ENCODE measurements around the gene POLDIP2. TPM values are rescaled to one million over a fixed set of nuclear protein-coding genes. Genes with fewer than 3 reads are reported as not detected.

POLDIP2 gene
- total RNA-seq, 1 donor from 2014 or later = 27.2 TPM

- DNase-seq (ENCODE audit: low spot score) = no peak
Measured at GRCh38 chr17:28317099-28317965, 40.0 kb downstream of the POLDIP2 start.

- no peak for DNase-seq (ENCODE audit: low spot score)
Measured at GRCh38 chr17:28315846-28316705, 41.3 kb downstream of the POLDIP2 start.

- no peak for DNase-seq (ENCODE audit: low spot score)
Measured at GRCh38 chr17:28313841-28314240, 43.5 kb downstream of the POLDIP2 start.

- DNase-seq (ENCODE audit: low spot score) = no peak
Measured at GRCh38 chr17:28306954-28307401, 50.3 kb downstream of the POLDIP2 start.

DNA sequence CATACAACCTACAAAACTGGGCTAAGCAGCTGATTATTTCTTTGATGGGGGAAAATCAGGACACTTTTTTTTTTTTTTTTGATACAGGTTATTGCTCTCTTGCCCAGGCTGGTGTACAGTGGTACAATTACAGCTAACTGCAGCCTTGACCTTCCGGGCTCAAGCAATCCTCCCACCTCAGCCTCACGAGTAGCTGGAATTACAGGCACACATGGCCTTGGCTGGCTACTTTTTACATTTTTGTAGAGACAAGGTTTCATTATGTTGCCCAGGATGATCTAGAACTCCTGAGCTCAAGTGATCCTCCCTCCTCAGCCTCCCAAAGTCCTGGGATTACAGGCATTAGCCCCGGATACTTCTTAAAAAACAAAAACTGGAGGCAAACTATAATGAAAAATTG lies 58.9 kb downstream of the POLDIP2 start:
- DNase-seq (ENCODE audit: low spot score) = no peak

Other genes starting within 250 kb of the POLDIP2 start
- gene TMEM97, start 38.3 kb downstream of the POLDIP2 start, total RNA-seq (ENCODE audit: insufficient read depth, low replicate concordance) = 20.9 TPM
- gene IFT20, start 22.1 kb downstream of the POLDIP2 start, total RNA-seq (ENCODE audit: insufficient read depth, low replicate concordance) = 85.0 TPM
- gene TNFAIP1, start 21.8 kb downstream of the POLDIP2 start, total RNA-seq (ENCODE audit: insufficient read depth, low replicate concordance) = 36.8 TPM
- not detected for gene SEBOX, start 7.7 kb upstream of the POLDIP2 start, total RNA-seq (ENCODE audit: insufficient read depth, low replicate concordance)
- gene VTN, start 12.8 kb upstream of the POLDIP2 start, total RNA-seq (ENCODE audit: insufficient read depth, low replicate concordance) = 8.7 TPM
- 9.4 TPM for gene SARM1, start 14.2 kb upstream of the POLDIP2 start, total RNA-seq (ENCODE audit: insufficient read depth, low replicate concordance)
- 7.7 TPM for gene SLC46A1, start 48.7 kb upstream of the POLDIP2 start, total RNA-seq (ENCODE audit: insufficient read depth, low replicate concordance)
- 0.72 TPM for gene SLC13A2, start 116.1 kb upstream of the POLDIP2 start, total RNA-seq (ENCODE audit: insufficient read depth, low replicate concordance)
- not detected for gene FOXN1, start 148.8 kb upstream of the POLDIP2 start, total RNA-seq (ENCODE audit: insufficient read depth, low replicate concordance)
- gene UNC119, start 195.1 kb upstream of the POLDIP2 start, total RNA-seq (ENCODE audit: insufficient read depth, low replicate concordance) = 26.2 TPM
- 14.2 TPM for gene PIGS, start 214.0 kb upstream of the POLDIP2 start, total RNA-seq (ENCODE audit: insufficient read depth, low replicate concordance)
- 26.2 TPM for gene ALDOC, start 219.4 kb upstream of the POLDIP2 start, total RNA-seq (ENCODE audit: insufficient read depth, low replicate concordance)
- gene SPAG5, start 241.5 kb upstream of the POLDIP2 start, total RNA-seq (ENCODE audit: insufficient read depth, low replicate concordance) = 18.8 TPM

Data from umbilical cord (tissue), 2 donors.